ENCODE data around the gene TLR7.

The TLR7 gene

GRCh38 chrX:12866451-12867377 lies at the start of gene TLR7:
TSS of gene TLR7 (plus strand) at chrX:12867072. CDS start at chrX:12867579, 507 bp downstream.
- DNase-seq (ENCODE audit: low read depth): no peak

GRCh38 chrX:12817528-12817927 lies 49.3 kb upstream of the TLR7 start:
- DNase-seq (ENCODE audit: low read depth): no peak

- no peak for DNase-seq (ENCODE audit: low read depth)
These were observed 47.6 kb upstream of the TLR7 start for GRCh38 chrX:12819222-12819621.

GRCh38 chrX:12820737-12821136 lies 46.1 kb upstream of the TLR7 start:
- no peak for DNase-seq (ENCODE audit: low read depth)

DNA sequence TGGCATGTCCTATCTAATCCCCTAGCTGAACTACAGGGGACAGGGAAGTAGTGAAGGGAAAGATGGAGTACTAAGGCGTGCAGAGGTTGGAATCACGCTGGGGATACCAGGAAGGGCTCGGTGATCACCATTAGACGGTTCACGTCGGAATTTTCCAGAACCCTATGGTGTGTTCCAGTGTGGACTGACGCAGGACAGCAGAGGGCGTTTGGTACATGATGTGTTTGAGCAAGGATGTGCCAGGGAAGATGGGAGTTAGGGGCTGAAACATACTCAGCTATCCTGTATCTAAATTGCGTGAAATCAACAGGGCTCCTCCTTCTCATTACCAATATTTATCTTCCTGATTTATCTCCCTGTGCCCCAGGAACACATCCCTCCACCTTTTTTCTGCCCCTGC lies 41.9 kb upstream of the TLR7 start:
- no peak for DNase-seq (ENCODE audit: low read depth)

- DNase-seq (ENCODE audit: low read depth): no peak
These were observed 41.1 kb upstream of the TLR7 start for GRCh38 chrX:12825801-12826200.

DNA sequence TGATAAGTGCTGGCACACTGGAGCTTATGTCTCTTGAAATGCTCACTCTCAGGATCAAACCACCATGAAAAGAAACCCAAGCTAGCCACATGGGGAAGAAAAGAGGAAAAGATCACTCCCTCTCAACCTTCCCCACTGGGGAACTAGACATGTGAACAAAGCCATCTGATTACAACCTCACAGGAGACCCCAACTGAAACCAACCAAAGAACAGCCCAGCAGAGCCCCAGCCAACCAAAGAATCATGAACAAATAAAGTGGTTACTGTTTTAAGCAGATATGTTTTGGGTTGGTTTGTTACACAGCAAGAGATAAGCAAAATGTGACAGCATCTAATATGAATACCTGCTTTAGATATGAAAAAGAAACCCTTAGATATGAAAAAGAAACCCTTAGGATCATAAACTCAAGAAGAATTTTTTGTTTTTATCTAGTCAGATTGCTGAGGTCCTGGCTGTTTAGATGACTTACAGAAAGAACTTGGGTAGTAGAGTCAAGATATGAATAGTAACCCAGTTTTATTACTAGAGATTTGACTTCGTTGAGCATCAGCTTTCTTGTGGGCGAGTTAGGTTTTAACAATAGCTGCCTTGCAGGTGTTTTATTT lies 23.7 kb upstream of the TLR7 start:
- no peak for DNase-seq (ENCODE audit: low read depth)

GRCh38 chrX:12843668-12844279 lies 23.1 kb upstream of the TLR7 start:
- DNase-seq (ENCODE audit: low read depth): no peak

DNA sequence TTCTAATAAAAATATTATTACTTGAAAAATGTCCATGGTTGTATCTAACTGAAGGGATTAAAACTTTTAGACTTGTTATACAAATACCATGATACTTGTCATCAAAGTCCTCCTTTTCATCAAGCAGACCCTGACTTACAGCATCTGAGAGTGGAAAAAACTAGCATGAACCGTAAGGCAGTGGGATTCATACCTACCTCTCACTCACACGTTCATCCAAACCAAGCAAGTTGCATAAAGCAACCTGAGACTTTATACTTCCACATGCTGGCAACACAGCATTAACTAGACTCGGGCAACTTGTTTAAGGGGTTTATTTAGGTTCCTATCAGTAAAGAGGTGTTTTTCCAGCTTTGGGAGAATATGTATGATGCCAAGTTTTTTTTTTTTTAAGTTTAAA lies 22.6 kb upstream of the TLR7 start:
- DNase-seq (ENCODE audit: low read depth): no peak

DNA sequence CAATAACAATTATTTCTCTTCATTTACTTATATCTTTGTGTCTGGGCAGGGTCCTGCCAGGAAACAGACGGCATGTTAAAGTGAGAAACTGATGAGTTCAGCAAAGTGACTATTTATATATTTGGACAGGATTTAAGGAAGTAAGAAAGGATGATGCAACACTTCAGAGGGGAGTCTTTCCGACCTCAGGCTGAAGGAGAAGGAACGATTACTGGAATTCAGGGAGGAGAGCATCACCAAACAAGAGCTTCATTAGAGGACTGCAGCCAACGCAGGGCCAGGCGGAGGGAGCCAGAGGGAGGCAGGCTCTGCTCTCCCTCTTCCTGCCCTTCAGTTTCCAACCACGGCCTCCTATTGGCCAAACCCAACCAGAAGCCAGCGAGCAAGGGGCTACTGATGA lies 1.5 kb upstream of the TLR7 start:
- no peak for DNase-seq (ENCODE audit: low read depth)

DNA sequence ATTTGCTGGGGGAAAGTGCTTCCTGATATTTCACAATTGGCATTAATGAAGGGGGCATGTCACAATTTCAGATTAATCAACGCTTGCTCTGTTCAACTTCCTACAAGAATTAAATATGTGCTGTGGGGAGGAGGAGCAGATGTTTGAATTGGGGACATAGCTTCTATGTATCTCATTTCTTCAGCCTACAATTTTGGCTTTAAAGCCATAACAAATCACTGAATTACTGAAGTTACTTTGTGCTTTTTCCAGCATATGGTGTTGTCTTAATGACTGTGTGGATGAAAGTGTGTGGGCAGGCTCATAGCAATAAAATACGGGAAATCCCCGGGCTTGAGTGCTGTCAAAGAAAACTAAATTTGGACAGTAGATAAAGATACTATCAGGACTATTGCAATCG lies 813 bp downstream of the TLR7 start:
- no peak for DNase-seq (ENCODE audit: low read depth)

DNA sequence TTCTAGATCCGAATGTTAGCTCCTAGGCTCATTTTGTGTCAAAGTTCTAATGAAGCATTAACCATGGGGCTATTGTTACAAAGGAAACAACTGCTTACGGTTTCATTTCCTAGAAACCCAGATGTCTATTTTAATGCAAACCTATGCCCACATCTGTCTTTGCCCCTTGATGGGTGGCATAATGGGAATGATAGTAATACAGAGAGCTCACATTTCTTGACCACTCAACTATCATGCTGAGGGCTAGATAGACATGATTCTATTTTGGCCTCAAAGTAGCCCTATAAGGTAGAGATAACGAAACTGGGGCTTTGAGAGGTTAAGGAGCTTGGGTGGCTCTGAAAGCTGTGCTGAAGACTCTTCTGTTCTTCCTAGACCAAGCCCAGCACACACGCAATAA lies 1.9 kb downstream of the TLR7 start:
- DNase-seq (ENCODE audit: low read depth): no peak

- no peak for DNase-seq (ENCODE audit: low read depth)
These were observed 4.4 kb downstream of the TLR7 start for GRCh38 chrX:12871257-12871656.

DNA sequence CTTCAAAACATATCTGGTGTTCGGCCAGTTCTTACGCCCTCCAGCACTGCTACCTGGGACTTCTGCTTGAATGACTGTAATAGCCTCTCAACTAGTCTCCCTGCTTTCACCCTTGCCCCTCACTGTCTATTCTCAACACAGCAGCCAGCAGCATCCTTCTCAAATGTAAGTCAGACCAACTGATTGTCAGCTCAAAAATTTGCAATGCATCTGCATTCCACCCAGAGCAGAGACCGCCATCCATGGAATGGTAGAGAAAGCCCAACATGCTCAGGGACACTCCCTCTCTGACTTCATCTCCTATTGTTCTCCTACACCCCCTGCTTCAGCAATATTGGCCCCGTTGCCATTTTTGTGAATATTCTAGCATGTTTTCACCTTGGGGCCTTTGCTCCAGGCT lies 5.9 kb downstream of the TLR7 start:
- DNase-seq (ENCODE audit: low read depth): no peak

DNA sequence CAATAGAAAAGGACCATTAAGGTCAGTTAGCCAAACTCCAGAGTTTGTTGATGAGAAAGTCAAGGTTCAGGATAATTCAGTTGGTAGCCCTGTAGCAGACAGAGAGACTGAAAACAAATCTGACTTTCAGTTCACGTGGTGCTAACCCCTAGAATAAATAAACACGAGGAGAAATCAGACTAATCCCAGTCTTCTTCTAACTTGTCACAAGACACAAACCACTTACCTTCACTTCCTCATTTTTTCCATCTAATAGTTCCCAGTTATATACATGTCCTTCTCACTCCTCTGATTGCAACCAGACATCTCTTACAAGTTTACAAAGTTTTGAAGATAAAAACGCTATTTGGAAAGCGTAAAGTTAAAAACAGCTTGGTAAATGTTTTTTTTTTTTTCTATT lies 7.7 kb downstream of the TLR7 start:
- DNase-seq (ENCODE audit: low read depth): no peak

GRCh38 chrX:12877386-12877785 lies 10.5 kb downstream of the TLR7 start:
- no peak for DNase-seq (ENCODE audit: low read depth)

GRCh38 chrX:12878536-12878935 lies 11.7 kb downstream of the TLR7 start:
- DNase-seq (ENCODE audit: low read depth): no peak

DNA sequence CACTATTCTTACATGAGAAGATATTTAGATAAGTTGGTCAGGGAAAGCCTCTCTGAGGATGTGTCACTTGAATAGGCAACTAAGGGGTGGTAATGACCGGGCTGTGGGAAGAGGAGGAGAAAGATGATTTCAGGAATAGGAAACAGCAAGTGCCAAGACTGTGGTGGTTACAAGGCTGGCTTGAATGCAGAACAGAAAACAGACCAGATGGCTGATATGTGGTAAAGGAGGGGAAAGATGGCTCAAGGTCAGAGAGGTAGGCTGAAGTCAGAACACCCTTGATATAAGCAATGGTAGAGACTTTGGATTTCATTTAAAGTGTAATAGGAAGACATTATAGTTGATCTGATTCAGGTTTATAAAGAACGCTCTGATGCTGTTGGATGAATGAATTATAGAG lies 15.0 kb downstream of the TLR7 start:
- DNase-seq (ENCODE audit: low read depth): no peak

GRCh38 chrX:12885508-12885907 lies 18.6 kb downstream of the TLR7 start:
- no peak for DNase-seq (ENCODE audit: low read depth)

- DNase-seq (ENCODE audit: low read depth): no peak
These were observed 19.7 kb downstream of the TLR7 start for GRCh38 chrX:12886545-12886944.

DNA sequence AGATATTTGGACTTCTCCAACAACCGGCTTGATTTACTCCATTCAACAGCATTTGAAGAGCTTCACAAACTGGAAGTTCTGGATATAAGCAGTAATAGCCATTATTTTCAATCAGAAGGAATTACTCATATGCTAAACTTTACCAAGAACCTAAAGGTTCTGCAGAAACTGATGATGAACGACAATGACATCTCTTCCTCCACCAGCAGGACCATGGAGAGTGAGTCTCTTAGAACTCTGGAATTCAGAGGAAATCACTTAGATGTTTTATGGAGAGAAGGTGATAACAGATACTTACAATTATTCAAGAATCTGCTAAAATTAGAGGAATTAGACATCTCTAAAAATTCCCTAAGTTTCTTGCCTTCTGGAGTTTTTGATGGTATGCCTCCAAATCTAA lies 20.3 kb downstream of the TLR7 start:
- DNase-seq (ENCODE audit: low read depth): no peak

GRCh38 chrX:12887767-12888166 lies 20.9 kb downstream of the TLR7 start:
- DNase-seq (ENCODE audit: low read depth): no peak

- no peak for DNase-seq (ENCODE audit: low read depth)
These were observed 23.6 kb downstream of the TLR7 start for GRCh38 chrX:12890467-12890866.
